HT-29 (cell line): ENCODE results near the gene GNG7. TPM values are rescaled to one million over a fixed set of nuclear protein-coding genes. Genes with fewer than 3 reads are reported as not detected.
"Not testable (repeated sequence)": the region's sequence is repeated elsewhere in the genome, so short reads cannot be mapped to it uniquely, and the experiment has no call there.

ENCODE experiments used
- DNase-seq: peaks from one replicate; pipeline ENCODE4 v3.0.0-alpha.2; 2015; ENCODE audit warnings: low spot score
- total RNA-seq: library from RNA; depleted of rRNA; stranded (reverse); fragments of >200 nt; shearing (Covaris generic); gene quantifications from 2 replicates; pipeline ENCODE4 v1.2.3, GENCODE V29; 2014

GNG7 gene
- total RNA-seq, 1 experiment from 2014 or later = 0.23 TPM

GRCh38 chr19:2605889-2606288 lies 96.6 kb downstream of the GNG7 start:
- not testable (repeated sequence) for DNase-seq

GRCh38 chr19:2604747-2605329 lies 97.7 kb downstream of the GNG7 start:
- no peak for DNase-seq

- no peak for DNase-seq
Measured at GRCh38 chr19:2603334-2603733, 99.2 kb downstream of the GNG7 start.

GRCh38 chr19:2602391-2603181 lies 99.9 kb downstream of the GNG7 start:
- DNase-seq = peak; percentile 54

- no peak for DNase-seq
Measured at GRCh38 chr19:2600914-2601870, 101.3 kb downstream of the GNG7 start.

- DNase-seq = no peak
Measured at GRCh38 chr19:2594319-2594718, 108.2 kb downstream of the GNG7 start.

- no peak for DNase-seq
Measured at GRCh38 chr19:2592824-2593223, 109.7 kb downstream of the GNG7 start.

- DNase-seq = no peak
Measured at GRCh38 chr19:2591537-2592291, 110.8 kb downstream of the GNG7 start.

GRCh38 chr19:2590630-2591399 lies 111.7 kb downstream of the GNG7 start:
- DNase-seq = no peak

- DNase-seq = no peak
Measured at GRCh38 chr19:2589441-2589840, 113.1 kb downstream of the GNG7 start.

- peak; percentile 24 for DNase-seq
Measured at GRCh38 chr19:2588081-2588777, 114.3 kb downstream of the GNG7 start.

GRCh38 chr19:2587001-2587719 lies 115.3 kb downstream of the GNG7 start:
- DNase-seq = no peak

- no peak for DNase-seq
Measured at GRCh38 chr19:2586196-2586595, 116.3 kb downstream of the GNG7 start.

GRCh38 chr19:2584002-2584401 lies 118.5 kb downstream of the GNG7 start:
- DNase-seq = no peak

GRCh38 chr19:2582984-2583956 lies 119.2 kb downstream of the GNG7 start:
- DNase-seq = no peak

- not testable (repeated sequence) for DNase-seq
Measured at GRCh38 chr19:2580396-2580795, 122.1 kb downstream of the GNG7 start.

GRCh38 chr19:2579678-2580280 lies 122.7 kb downstream of the GNG7 start:
- DNase-seq = no peak
